Fibroblast of the aortic adventitia (primary cell): Measurements from ENCODE around the gene SPSB1. TPM values are rescaled to one million over a fixed set of nuclear protein-coding genes. Genes with fewer than 3 reads are reported as not detected.

Experiments
- DNase-seq: peaks from one replicate; pipeline ENCODE4 v3.0.0-alpha.2; 2010; ENCODE audit warnings: low read depth
- H3K4me3 ChIP-seq: 2 replicates; pipeline ENCODE4 v1.5.1; 2011; ENCODE audit warnings: low read depth, mild to moderate bottlenecking, control low read depth, low read length, moderate library complexity
- CTCF ChIP-seq: IDR thresholded peaks from 2 replicates; pipeline ENCODE4 v1.5.1; 2011; ENCODE audit warnings: mild to moderate bottlenecking, low read length, control low read depth, inconsistent platforms; ENCODE audit not compliant: insufficient read depth
- total RNA-seq: library from RNA; depleted of rRNA; stranded (reverse); fragments of >200 nt; gene quantifications from 2 replicates; pipeline ENCODE4 v1.2.3, GENCODE V29; 2012; ENCODE audit warnings: low replicate concordance

Gene SPSB1
- total RNA-seq, 1 donor, result 37.6 TPM

GRCh38 chr1:9250411-9251381, 42.0 kb upstream of the SPSB1 start:
- no peak for TF ChIP-seq CTCF
- DNase-seq, result no peak
- no peak overlapping the region for H3K4me3 ChIP-seq

- H3K4me3 ChIP-seq, result no peak overlapping the region
- TF ChIP-seq CTCF, result no peak
- DNase-seq, result no peak
Observed at GRCh38 chr1:9251501-9251900, 41.2 kb upstream of the SPSB1 start.

GRCh38 chr1:9253004-9253403, 39.7 kb upstream of the SPSB1 start:
- H3K4me3 ChIP-seq, result no peak overlapping the region
- no peak for DNase-seq
- no peak for TF ChIP-seq CTCF

- H3K4me3 ChIP-seq, result no peak overlapping the region
- DNase-seq, result peak; percentile 43
- TF ChIP-seq CTCF, result no peak
Observed at GRCh38 chr1:9253453-9254105, 39.1 kb upstream of the SPSB1 start.

- no peak for DNase-seq
- no peak overlapping the region for H3K4me3 ChIP-seq
- no peak for TF ChIP-seq CTCF
Observed at GRCh38 chr1:9256332-9256731, 36.4 kb upstream of the SPSB1 start.

GRCh38 chr1:9257851-9258250, 34.8 kb upstream of the SPSB1 start:
- TF ChIP-seq CTCF, result no peak
- no peak overlapping the region for H3K4me3 ChIP-seq
- no peak for DNase-seq
